Measurements from ENCODE around the gene SNRNP40.

DNA sequence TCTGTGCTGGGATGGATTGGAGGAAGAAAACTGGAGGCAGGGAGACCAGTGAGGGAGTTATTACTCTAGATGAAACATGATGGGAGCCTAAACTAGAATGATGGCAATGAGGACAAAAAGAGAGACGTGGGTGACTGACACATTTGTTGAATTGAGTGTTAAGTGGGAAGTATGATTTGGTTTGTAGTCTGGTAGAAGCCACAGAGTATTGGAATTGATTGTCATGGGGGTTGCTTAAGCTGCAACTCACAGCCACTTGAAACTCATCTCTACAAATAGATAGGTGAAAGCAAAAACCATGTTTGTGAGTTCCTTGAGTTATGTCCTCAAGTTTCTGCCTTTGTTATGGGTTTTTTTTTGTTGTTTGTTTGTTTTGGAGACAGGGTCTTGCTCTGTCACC, 47.9 kb upstream of the SNRNP40 start:
- TF ChIP-seq POLR2A (IDR thresholded peaks at IDR 0.05; ENCODE audit: low read length) = no peak
- no peak for TF ChIP-seq GATA1 (IDR thresholded peaks at IDR 0.05; ENCODE audit: low read depth, low read length)

Data from erythroblast (primary cell).